Measurements from ENCODE around the gene ZFYVE28.

The ZFYVE28 gene

GRCh38 chr4:2459589-2460349 is 41.3 kb upstream of the ZFYVE28 start:
- DNase-seq (ENCODE audit: low read depth): no peak
- no peak overlapping the region for H3K4me3 ChIP-seq (ENCODE audit: low read depth, low read length)
- no peak for TF ChIP-seq CTCF (IDR thresholded peaks at IDR 0.05; ENCODE audit: low read depth, low read length, missing control alignments)

- DNase-seq (ENCODE audit: low read depth): no peak
- no peak overlapping the region for H3K4me3 ChIP-seq (ENCODE audit: low read depth, low read length)
- no peak for TF ChIP-seq CTCF (IDR thresholded peaks at IDR 0.05; ENCODE audit: low read depth, low read length, missing control alignments)
Measured at GRCh38 chr4:2458546-2459491, 40.4 kb upstream of the ZFYVE28 start.

- no peak overlapping the region for H3K4me3 ChIP-seq (ENCODE audit: low read depth, low read length)
- DNase-seq (ENCODE audit: low read depth): no peak
- TF ChIP-seq CTCF (IDR thresholded peaks at IDR 0.05; ENCODE audit: low read depth, low read length, missing control alignments): no peak
Measured at GRCh38 chr4:2457481-2458295, 39.2 kb upstream of the ZFYVE28 start.

GRCh38 chr4:2451821-2452785 is 33.7 kb upstream of the ZFYVE28 start:
- DNase-seq (ENCODE audit: low read depth): no peak
- no peak overlapping the region for H3K4me3 ChIP-seq (ENCODE audit: low read depth, low read length)
- no peak for TF ChIP-seq CTCF (IDR thresholded peaks at IDR 0.05; ENCODE audit: low read depth, low read length, missing control alignments)

GRCh38 chr4:2451036-2451520 is 32.6 kb upstream of the ZFYVE28 start:
- no peak for DNase-seq (ENCODE audit: low read depth)
- TF ChIP-seq CTCF (IDR thresholded peaks at IDR 0.05; ENCODE audit: low read depth, low read length, missing control alignments): no peak
- H3K4me3 ChIP-seq (ENCODE audit: low read depth, low read length): no peak overlapping the region
